H9 (cell line): ENCODE data around the gene PTPN13. TPM values are rescaled to one million over a fixed set of nuclear protein-coding genes. Genes with fewer than 3 reads are reported as not detected.

Source experiments
- DNase-seq: peaks from one replicate; pipeline ENCODE4 v3.0.0-alpha.2; 2017
- H2AFZ ChIP-seq: one replicate; pipeline ENCODE4 v1.6.1; 2013; ENCODE audit warnings: mild to moderate bottlenecking, low read length, control low read depth, moderate library complexity
- H2AK5ac ChIP-seq: 2 replicates; pipeline ENCODE4 v1.6.1; 2013; ENCODE audit warnings: low read length, control low read depth, mixed read lengths; ENCODE audit not compliant: insufficient read length
- H2BK120ac ChIP-seq: one replicate; pipeline ENCODE4 v1.6.1; 2013; ENCODE audit warnings: low read depth, mild to moderate bottlenecking, low read length, control low read depth, inconsistent platforms; ENCODE audit not compliant: poor library complexity, severe bottlenecking
- H2BK12ac ChIP-seq: 2 replicates; pipeline ENCODE4 v1.6.1; 2013; ENCODE audit warnings: low read length, control low read depth, mixed read lengths, low read depth; ENCODE audit not compliant: insufficient read length
- H2BK15ac ChIP-seq: 2 replicates; pipeline ENCODE4 v1.6.1; 2013; ENCODE audit warnings: low read depth, low read length, control low read depth
- H2BK20ac ChIP-seq: one replicate; pipeline ENCODE4 v1.6.1; 2013; ENCODE audit warnings: low read depth, mild to moderate bottlenecking, low read length, control low read depth, inconsistent platforms; ENCODE audit not compliant: poor library complexity, severe bottlenecking
- H2BK5ac ChIP-seq: 2 replicates; pipeline ENCODE4 v1.6.1; 2013; ENCODE audit warnings: low read length, control low read depth, mixed read lengths; ENCODE audit not compliant: insufficient read length
- H3K14ac ChIP-seq: 2 replicates; pipeline ENCODE4 v1.6.1; 2013; ENCODE audit warnings: low read length, control low read depth; ENCODE audit not compliant: insufficient read depth
- H3K18ac ChIP-seq: 2 replicates; pipeline ENCODE4 v1.6.1; 2013; ENCODE audit warnings: low read depth, mild to moderate bottlenecking, mixed read lengths, low read length, control low read depth; ENCODE audit not compliant: insufficient read length
- H3K23ac ChIP-seq: 2 replicates; pipeline ENCODE4 v1.6.1; 2013; ENCODE audit warnings: low read length, control low read depth, mixed read lengths, low read depth; ENCODE audit not compliant: insufficient read length
- H3K23me2 ChIP-seq: 2 replicates; pipeline ENCODE4 v1.6.1; 2013; ENCODE audit warnings: low read depth, mild to moderate bottlenecking, mixed read lengths, low read length, control low read depth; ENCODE audit not compliant: insufficient read length, poor library complexity, severe bottlenecking
- H3K27ac ChIP-seq: 2 replicates; pipeline ENCODE4 v1.5.1; 2013; ENCODE audit warnings: low read length, control low read depth, mixed read lengths, low read depth; ENCODE audit not compliant: insufficient read length
- H3K27me3 ChIP-seq: 2 replicates; pipeline ENCODE4 v1.6.1; 2013; ENCODE audit warnings: low read length, control low read depth, inconsistent platforms; ENCODE audit not compliant: insufficient read depth
- H3K4ac ChIP-seq: 2 replicates; pipeline ENCODE4 v1.6.1; 2013; ENCODE audit warnings: low read depth, mild to moderate bottlenecking, control low read depth, inconsistent platforms, low read length, moderate library complexity
- H3K4me1 ChIP-seq: 2 replicates; pipeline ENCODE4 v1.6.1; 2013; ENCODE audit warnings: low read length, control low read depth, inconsistent platforms; ENCODE audit not compliant: insufficient read depth
- H3K4me2 ChIP-seq: 2 replicates; pipeline ENCODE4 v1.6.1; 2013; ENCODE audit warnings: low read length, control low read depth, mixed read lengths; ENCODE audit not compliant: insufficient read length, insufficient read depth
- H3K56ac ChIP-seq: 2 replicates; pipeline ENCODE4 v1.6.1; 2013; ENCODE audit warnings: low read depth, mild to moderate bottlenecking, mixed read lengths, low read length, control low read depth; ENCODE audit not compliant: insufficient read length
- H3K79me1 ChIP-seq: 2 replicates; pipeline ENCODE4 v1.6.1; 2013; ENCODE audit warnings: low read depth, mild to moderate bottlenecking, moderate library complexity, low read length, control low read depth, inconsistent platforms; ENCODE audit not compliant: insufficient read depth, poor library complexity, severe bottlenecking
- H3K79me2 ChIP-seq: 2 replicates; pipeline ENCODE4 v1.6.1; 2013; ENCODE audit warnings: low read length, control low read depth, inconsistent platforms; ENCODE audit not compliant: insufficient read depth
- H3K9ac ChIP-seq: 2 replicates; pipeline ENCODE4 v1.6.1; 2013; ENCODE audit warnings: low read length, control low read depth, mixed read lengths; ENCODE audit not compliant: insufficient read length; ENCODE audit errors: extremely low read depth
- H3K9me3 ChIP-seq: one replicate; pipeline ENCODE4 v1.6.1; 2013; ENCODE audit warnings: low read depth, low read length, inconsistent platforms; ENCODE audit not compliant: control insufficient read depth
- H3T11ph ChIP-seq: one replicate; pipeline ENCODE4 v1.6.1; 2013; ENCODE audit warnings: mild to moderate bottlenecking, low read length, control low read depth, inconsistent platforms
- H4K20me1 ChIP-seq: one replicate; pipeline ENCODE4 v1.6.1; 2013; ENCODE audit not compliant: control insufficient read depth, insufficient read length, insufficient read depth
- H4K5ac ChIP-seq: 2 replicates; pipeline ENCODE4 v1.6.1; 2013; ENCODE audit warnings: low read depth, mild to moderate bottlenecking, mixed read lengths, low read length, control low read depth; ENCODE audit not compliant: insufficient read length
- H4K8ac ChIP-seq: replicated peaks from 2 replicates; pipeline ENCODE4 v1.6.1; 2013; ENCODE audit warnings: low read length, control low read depth, mixed read lengths, low read depth; ENCODE audit not compliant: insufficient read length
- H4K91ac ChIP-seq: 2 replicates; pipeline ENCODE4 v1.6.1; 2013; ENCODE audit warnings: low read depth, mild to moderate bottlenecking, moderate library complexity, mixed read lengths, low read length, control low read depth; ENCODE audit not compliant: insufficient read length
- H3K27ac Mint-ChIP-seq, 3 experiments: 2 replicates in 2 of 3; 3 replicates in 1 of 3; pipeline ENCODE4 v1.8.0; 2020 to 2021; ENCODE audit warnings: mixed read lengths in 3 of 3, mild to moderate bottlenecking in 1 of 3, moderate library complexity in 1 of 3
- H3K27me3 Mint-ChIP-seq: 2 replicates; pipeline ENCODE4 v1.8.0; 2021; ENCODE audit warnings: low read depth, mild to moderate bottlenecking, moderate library complexity, mixed read lengths
- H3K36me3 Mint-ChIP-seq, 3 experiments: 2 replicates in 2 of 3; 3 replicates in 1 of 3; pipeline ENCODE4 v1.8.0; 2020 to 2021; ENCODE audit warnings: low read depth in 3 of 3, mixed read lengths in 3 of 3; ENCODE audit not compliant: insufficient read depth in 1 of 3
- H3K4me1 Mint-ChIP-seq, 2 experiments: 2 replicates each; pipeline ENCODE4 v1.8.0; 2020; ENCODE audit warnings: mixed read lengths in 2 of 2
- H3K4me3 Mint-ChIP-seq, 2 experiments: 2 replicates in 1 of 2; 3 replicates in 1 of 2; pipeline ENCODE4 v1.8.0; 2020 to 2021; ENCODE audit warnings: mild to moderate bottlenecking in 2 of 2, mixed read lengths in 2 of 2, moderate library complexity in 1 of 2
- H3K9me3 Mint-ChIP-seq, 2 experiments: 2 replicates in 1 of 2; 3 replicates in 1 of 2; pipeline ENCODE4 v1.8.0; 2020; ENCODE audit warnings: mild to moderate bottlenecking in 2 of 2, mixed read lengths in 2 of 2, moderate library complexity in 1 of 2
- total RNA-seq: library from RNA; stranded (reverse); gene quantifications from 2 replicates; pipeline ENCODE4 v1.2.1, GENCODE V29; 2021
- TF ChIP-seq, protein P1 (sequence below): fragments of 200-600 bp; sonication (generic); conservative IDR thresholded peaks from 3 replicates; pipeline ENCODE4 v1.8.0; 2021; ENCODE audit warnings: antibody characterized with exemption, mild to moderate bottlenecking

PTPN13 gene
- total RNA-seq, 1 experiment from 2014 or later: 34.9 TPM

DNA sequence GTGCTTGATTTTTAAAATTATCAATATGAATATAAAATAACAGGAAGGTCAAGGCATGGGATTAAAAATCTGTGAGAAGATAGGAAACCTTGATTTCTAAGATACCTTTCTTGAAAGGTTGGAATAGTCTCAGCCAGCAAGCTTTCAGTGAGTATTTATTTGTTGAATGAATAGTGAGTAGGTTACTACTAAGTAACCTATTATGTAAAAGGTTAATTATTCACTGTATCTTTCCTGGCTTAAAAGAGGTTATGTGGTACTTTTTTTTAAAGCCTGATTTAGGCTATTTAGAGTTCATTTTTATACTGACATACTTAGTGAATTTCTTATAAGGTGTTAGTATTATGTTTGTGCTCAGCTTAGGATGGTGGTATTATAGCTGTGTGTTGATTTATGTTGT is 123.5 kb downstream of the PTPN13 start:
- H3K27ac ChIP-seq: no peak overlapping the region
- H2BK12ac ChIP-seq: no peak overlapping the region
- H3K27me3 ChIP-seq: no peaks in the 10 kb centered on the region
- TF ChIP-seq, protein P1, sequence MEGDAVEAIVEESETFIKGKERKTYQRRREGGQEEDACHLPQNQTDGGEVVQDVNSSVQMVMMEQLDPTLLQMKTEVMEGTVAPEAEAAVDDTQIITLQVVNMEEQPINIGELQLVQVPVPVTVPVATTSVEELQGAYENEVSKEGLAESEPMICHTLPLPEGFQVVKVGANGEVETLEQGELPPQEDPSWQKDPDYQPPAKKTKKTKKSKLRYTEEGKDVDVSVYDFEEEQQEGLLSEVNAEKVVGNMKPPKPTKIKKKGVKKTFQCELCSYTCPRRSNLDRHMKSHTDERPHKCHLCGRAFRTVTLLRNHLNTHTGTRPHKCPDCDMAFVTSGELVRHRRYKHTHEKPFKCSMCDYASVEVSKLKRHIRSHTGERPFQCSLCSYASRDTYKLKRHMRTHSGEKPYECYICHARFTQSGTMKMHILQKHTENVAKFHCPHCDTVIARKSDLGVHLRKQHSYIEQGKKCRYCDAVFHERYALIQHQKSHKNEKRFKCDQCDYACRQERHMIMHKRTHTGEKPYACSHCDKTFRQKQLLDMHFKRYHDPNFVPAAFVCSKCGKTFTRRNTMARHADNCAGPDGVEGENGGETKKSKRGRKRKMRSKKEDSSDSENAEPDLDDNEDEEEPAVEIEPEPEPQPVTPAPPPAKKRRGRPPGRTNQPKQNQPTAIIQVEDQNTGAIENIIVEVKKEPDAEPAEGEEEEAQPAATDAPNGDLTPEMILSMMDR: no peak
- H3K18ac ChIP-seq: no peak overlapping the region
- no peak overlapping the region for H3K9ac ChIP-seq
- Mint-ChIP-seq H3K9me3 (peaks cover 10 to 11% of the 10 kb centered on the region in 2 experiments; a peak in 4 of 5 replicates), H3K36me3 (peaks cover 27 to 44% (median 30%) of the 10 kb centered on the region in 3 experiments), H3K4me3 (no peak overlapping the region), H3K4me1 (no peaks in the 10 kb centered on the region), H3K27ac (peak overlapping the region in 1 of 3 experiments; percentile 2; a peak in 1 of 7 replicates), H3K27me3 (no peaks in the 10 kb centered on the region)
- no peak overlapping the region for H3K4me2 ChIP-seq
- no peak overlapping the region for H4K8ac ChIP-seq
- H3K23ac ChIP-seq: no peak overlapping the region
- H3K23me2 ChIP-seq: no peaks in the 10 kb centered on the region
- H2AK5ac ChIP-seq: no peak overlapping the region
- no peaks in the 10 kb centered on the region for H3K9me3 ChIP-seq
- no peak overlapping the region for H3K4ac ChIP-seq
- H4K20me1 ChIP-seq: no peaks in the 10 kb centered on the region
- no peak overlapping the region for H4K91ac ChIP-seq
- H3K79me1 ChIP-seq: no peaks in the 10 kb centered on the region
- DNase-seq: no peak
- H3K56ac ChIP-seq: no peak overlapping the region
- no peak overlapping the region for H2AFZ ChIP-seq
- no peak overlapping the region for H4K5ac ChIP-seq
- H3K79me2 ChIP-seq: no peaks in the 10 kb centered on the region
- H3T11ph ChIP-seq: no peak overlapping the region
- no peak overlapping the region for H2BK5ac ChIP-seq
- no peak overlapping the region for H2BK20ac ChIP-seq
- no peaks in the 10 kb centered on the region for H3K4me1 ChIP-seq
- no peak overlapping the region for H2BK15ac ChIP-seq
- H2BK120ac ChIP-seq: no peak overlapping the region
- H3K14ac ChIP-seq: no peak overlapping the region
